AG04450 (cell line): ENCODE measurements around the gene PCK2. TPM values are rescaled to one million over a fixed set of nuclear protein-coding genes. Genes with fewer than 3 reads are reported as not detected.

Experiments
- CTCF ChIA-PET: fragments of 300-600, 350-600 bp; formaldehyde crosslinking; extraction: SDS; loops from one replicate; lab custom pipeline; 2022; ENCODE audit warnings: antibody characterized with exemption, inconsistent platforms; lab: Charles Lee
- POLR2A ChIA-PET: fragments of 350-600 bp; formaldehyde crosslinking; extraction: SDS; loops from one replicate; lab custom pipeline; 2021; ENCODE audit warnings: antibody characterized with exemption, inconsistent platforms; lab: Yijun Ruan, JAX
- DNase-seq: peaks from one replicate; pipeline ENCODE4 v3.0.0-alpha.2; 2011; ENCODE audit warnings: low read depth, low spot score
- H3K27ac ChIP-seq: one replicate; pipeline ENCODE4 v1.5.1; 2012; ENCODE audit warnings: low read depth, low read length, control low read depth
- H3K27me3 ChIP-seq: one replicate; pipeline ENCODE4 v1.6.0; 2012; ENCODE audit warnings: low read length; ENCODE audit not compliant: control insufficient read depth, insufficient read depth
- H3K4me3 ChIP-seq: 2 replicates; pipeline ENCODE4 v1.5.1; 2011; ENCODE audit warnings: mild to moderate bottlenecking, low read depth, low read length, control low read depth
- H3K9me3 ChIP-seq: 2 replicates; pipeline ENCODE4 v1.5.1; 2012; ENCODE audit warnings: low read length; ENCODE audit not compliant: control insufficient read depth, insufficient read depth
- CTCF ChIP-seq: IDR thresholded peaks from 2 replicates; pipeline ENCODE4 v1.5.1; 2011; ENCODE audit warnings: low read depth, low read length, control low read depth, inconsistent platforms
- polyA plus RNA-seq: library from polyadenylated mRNA; depleted of rRNA; stranded (reverse); fragments of >200 nt; gene quantifications from 2 replicates; pipeline ENCODE4 v1.2.3, GENCODE V29; 2011

The PCK2 gene
- polyA plus RNA-seq, 1 experiment = 47.0 TPM

DNA sequence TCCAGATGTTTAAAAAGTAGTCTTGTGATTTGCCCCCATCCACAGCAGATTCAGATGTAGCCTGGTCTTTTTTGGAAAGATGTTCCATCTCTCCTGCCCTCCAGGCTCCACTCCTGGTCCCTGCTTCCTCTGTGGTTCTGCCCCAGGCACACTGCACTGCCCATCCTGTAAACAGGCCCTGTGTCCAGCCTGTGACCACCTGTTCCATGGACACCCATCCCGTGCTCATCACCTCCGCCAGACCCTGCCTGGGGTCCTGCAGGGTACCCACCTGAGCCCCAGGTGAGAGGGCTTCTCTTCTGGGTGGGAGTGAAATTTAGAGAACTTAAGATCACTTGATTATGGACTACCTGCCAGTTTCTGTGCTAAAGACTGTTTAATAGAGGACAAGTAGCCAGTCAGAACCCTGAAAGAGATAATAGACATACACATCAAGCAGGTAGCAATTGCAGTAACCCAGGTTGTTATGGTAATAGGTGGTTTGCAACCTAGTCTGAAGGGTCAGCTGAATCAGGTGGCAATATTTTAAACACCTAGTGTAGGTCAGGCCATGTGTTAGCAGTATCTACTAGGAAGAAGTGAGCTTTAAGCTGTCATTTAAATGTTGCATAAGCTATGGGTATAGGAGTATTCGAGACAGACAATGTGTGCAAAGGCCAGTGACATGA lies 55.3 kb downstream of the PCK2 start:
- ChIA-PET CTCF (interaction anchor here (3.3 to 4.7 kb wide), 2 partner anchors 11 to 12 kb away, joined by 27 to 54 read pairs; partner anchors contain the start of gene IRF9), POLR2A (interaction anchor here (0.6 kb wide), 1 partner anchor 12 kb away, joined by 3 read pairs; the partner anchor contains the start of gene IRF9)
- Histone ChIP-seq H3K27me3 (no peaks in the 10 kb centered on the region), H3K27ac (no peak overlapping the region), H3K4me3 (no peak overlapping the region), H3K9me3 (peaks cover 3% of the 10 kb centered on the region; the same call in 1 of the 2 replicates)
- DNase-seq = no peak
- TF ChIP-seq CTCF = no peak

- ChIA-PET POLR2A (interaction anchor here (0.6 kb wide), 1 partner anchor 11 kb away, joined by 3 read pairs; the partner anchor contains the start of gene IRF9), CTCF (interaction anchor here (3.3 kb wide), 1 partner anchor 11 kb away, joined by 27 read pairs; the partner anchor contains the start of gene IRF9)
- TF ChIP-seq CTCF = no peak
- Histone ChIP-seq H3K27ac (no peak overlapping the region), H3K9me3 (peaks cover 3% of the 10 kb centered on the region; the same call in 1 of the 2 replicates), H3K4me3 (no peak overlapping the region), H3K27me3 (no peaks in the 10 kb centered on the region)
- DNase-seq = no peak
Observed at GRCh38 chr14:24150061-24150460, 56.0 kb downstream of the PCK2 start.

GRCh38 chr14:24150567-24150966 lies 56.5 kb downstream of the PCK2 start:
- peaks cover 3% of the 10 kb centered on the region; the same call in 1 of the 2 replicates for H3K9me3 ChIP-seq
- no peak overlapping the region for H3K27ac ChIP-seq
- no peaks in the 10 kb centered on the region for H3K27me3 ChIP-seq
- TF ChIP-seq CTCF = no peak
- DNase-seq = no peak
- POLR2A ChIA-PET = no interaction called here
- CTCF ChIA-PET = interaction anchor here (3.3 kb wide), 1 partner anchor 11 kb away, joined by 27 read pairs; the partner anchor contains the start of gene IRF9
- no peak overlapping the region for H3K4me3 ChIP-seq

DNA sequence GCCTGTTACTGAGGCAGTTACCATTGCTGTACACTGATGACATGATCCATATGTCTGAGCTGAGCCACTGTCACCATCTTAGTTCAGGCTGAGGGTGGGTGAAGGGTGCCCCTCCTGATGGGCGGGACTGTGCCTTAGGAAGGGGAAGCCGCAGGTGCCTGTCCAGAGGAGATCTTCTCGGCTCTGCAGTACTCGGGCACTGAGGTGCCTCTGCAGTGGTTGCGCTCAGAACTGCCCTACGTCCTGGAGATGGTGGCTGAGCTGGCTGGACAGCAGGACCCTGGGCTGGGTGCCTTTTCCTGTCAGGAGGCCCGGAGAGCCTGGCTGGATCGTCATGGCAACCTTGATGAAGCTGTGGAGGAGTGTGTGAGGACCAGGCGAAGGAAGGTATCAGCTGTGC lies 56.9 kb downstream of the PCK2 start:
- Histone ChIP-seq H3K9me3 (peaks cover 3% of the 10 kb centered on the region; the same call in 1 of the 2 replicates), H3K4me3 (no peak overlapping the region), H3K27ac (no peak overlapping the region), H3K27me3 (no peaks in the 10 kb centered on the region)
- ChIA-PET POLR2A (interaction anchor here (0.5 kb wide), 1 partner anchor 787 kb away, joined by 6 read pairs; no protein-coding TSS in a partner anchor), CTCF (interaction anchor here (1.0 to 3.3 kb wide), 2 partner anchors 10 to 281 kb away, joined by 3 to 27 read pairs; partner anchors contain the start of gene IRF9)
- TF ChIP-seq CTCF = no peak
- DNase-seq = no peak
